ENCODE measurements around the gene FHIT.

The FHIT gene

GRCh38 chr3:60475096-60475495 lies 776.2 kb downstream of the FHIT start:
- Histone ChIP-seq H3K27me3 (ENCODE audit: insufficient read depth, low read length, poor library complexity) (no peaks in the 10 kb centered on the region), H3K4me2 (ENCODE audit: low read length) (no peak overlapping the region), H4K5ac (ENCODE audit: low read length) (no peak overlapping the region), H3K79me2 (ENCODE audit: control insufficient read depth, insufficient read depth, low read length) (no peaks in the 10 kb centered on the region), H2BK120ac (ENCODE audit: low read depth, low read length) (no peak overlapping the region), H3K4ac (ENCODE audit: low read depth, low read length) (no peak overlapping the region), H3K36me3 (ENCODE audit: control insufficient read depth, insufficient read depth, low read length) (no peaks in the 10 kb centered on the region), H3K18ac (ENCODE audit: low read length) (no peak overlapping the region), H2BK15ac (replicated peaks; ENCODE audit: low read depth) (no peak overlapping the region), H2AK5ac (ENCODE audit: low read length) (no peak overlapping the region), H3K79me1 (ENCODE audit: low read length) (no peaks in the 10 kb centered on the region), H3K9ac (ENCODE audit: low read length) (no peak overlapping the region), H3K27ac (ENCODE audit: low read depth, low read length) (no peak overlapping the region), H3K4me1 (ENCODE audit: control insufficient read depth, low read depth, low read length) (no peaks in the 10 kb centered on the region), H2BK5ac (ENCODE audit: low read length) (no peak overlapping the region), H3K4me3 (ENCODE audit: low read length) (no peak overlapping the region), H4K8ac (ENCODE audit: low read depth, low read length) (no peak overlapping the region), H3K56ac (ENCODE audit: low read length) (no peak overlapping the region), H3K23ac (ENCODE audit: low read length) (no peak overlapping the region)
- no CpG with 5 or more reads among the region's 2 CpGs for WGBS (ENCODE audit: extremely low coverage, insufficient coverage, low lambda C conversion rate)
- DNase-seq = no peak

- WGBS (ENCODE audit: extremely low coverage, insufficient coverage, low lambda C conversion rate) = no CpG with 5 or more reads among the region's 1 CpG
- H3K56ac ChIP-seq (ENCODE audit: low read length) = no peak overlapping the region
- no peak overlapping the region for H3K27ac ChIP-seq (ENCODE audit: low read depth, low read length)
- H2AK5ac ChIP-seq (ENCODE audit: low read length) = no peak overlapping the region
- no peaks in the 10 kb centered on the region for H3K36me3 ChIP-seq (ENCODE audit: control insufficient read depth, insufficient read depth, low read length)
- H3K4me2 ChIP-seq (ENCODE audit: low read length) = no peak overlapping the region
- no peaks in the 10 kb centered on the region for H3K4me1 ChIP-seq (ENCODE audit: control insufficient read depth, low read depth, low read length)
- no peaks in the 10 kb centered on the region for H3K79me2 ChIP-seq (ENCODE audit: control insufficient read depth, insufficient read depth, low read length)
- no peak overlapping the region for H2BK15ac ChIP-seq (replicated peaks; ENCODE audit: low read depth)
- no peak overlapping the region for H4K5ac ChIP-seq (ENCODE audit: low read length)
- H2BK120ac ChIP-seq (ENCODE audit: low read depth, low read length) = no peak overlapping the region
- H3K79me1 ChIP-seq (ENCODE audit: low read length) = no peaks in the 10 kb centered on the region
- no peak overlapping the region for H3K4me3 ChIP-seq (ENCODE audit: low read length)
- H3K23ac ChIP-seq (ENCODE audit: low read length) = no peak overlapping the region
- no peak overlapping the region for H3K9ac ChIP-seq (ENCODE audit: low read length)
- H2BK5ac ChIP-seq (ENCODE audit: low read length) = no peak overlapping the region
- H3K27me3 ChIP-seq (ENCODE audit: insufficient read depth, low read length, poor library complexity) = no peaks in the 10 kb centered on the region
- no peak overlapping the region for H4K8ac ChIP-seq (ENCODE audit: low read depth, low read length)
- H3K18ac ChIP-seq (ENCODE audit: low read length) = no peak overlapping the region
- H3K4ac ChIP-seq (ENCODE audit: low read depth, low read length) = no peak overlapping the region
- no peak for DNase-seq
Observed at GRCh38 chr3:60469481-60469880, 781.8 kb downstream of the FHIT start.

DNA sequence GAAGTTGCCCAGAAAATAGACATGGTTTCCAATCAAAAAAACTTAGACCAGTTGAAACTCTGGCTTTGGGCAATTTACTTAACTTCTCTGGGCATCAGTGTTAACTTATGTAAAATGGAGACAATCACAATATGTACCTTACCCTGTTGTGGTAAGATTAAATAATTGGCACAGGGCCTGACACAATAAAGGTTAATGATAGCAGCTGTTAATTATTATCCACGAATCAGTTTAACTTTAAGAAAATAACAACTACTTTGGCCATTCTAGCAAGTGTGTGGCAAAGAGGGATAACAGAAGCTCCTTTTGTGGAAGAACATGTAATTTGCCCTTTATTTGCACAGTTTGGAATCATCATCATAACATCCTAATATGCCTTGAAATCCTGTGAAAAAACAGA lies 787.6 kb downstream of the FHIT start:
- no peak overlapping the region for H3K4me3 ChIP-seq (ENCODE audit: low read length)
- no peak overlapping the region for H3K18ac ChIP-seq (ENCODE audit: low read length)
- H3K9ac ChIP-seq (ENCODE audit: low read length) = no peak overlapping the region
- no peaks in the 10 kb centered on the region for H3K79me2 ChIP-seq (ENCODE audit: control insufficient read depth, insufficient read depth, low read length)
- H3K27me3 ChIP-seq (ENCODE audit: insufficient read depth, low read length, poor library complexity) = no peaks in the 10 kb centered on the region
- no peak overlapping the region for H3K4me2 ChIP-seq (ENCODE audit: low read length)
- no peak overlapping the region for H2BK15ac ChIP-seq (replicated peaks; ENCODE audit: low read depth)
- H4K8ac ChIP-seq (ENCODE audit: low read depth, low read length) = no peak overlapping the region
- no peak overlapping the region for H2BK120ac ChIP-seq (ENCODE audit: low read depth, low read length)
- H4K5ac ChIP-seq (ENCODE audit: low read length) = no peak overlapping the region
- no CpG with 5 or more reads among the region's 1 CpG for WGBS (ENCODE audit: extremely low coverage, insufficient coverage, low lambda C conversion rate)
- no peak overlapping the region for H2AK5ac ChIP-seq (ENCODE audit: low read length)
- no peaks in the 10 kb centered on the region for H3K79me1 ChIP-seq (ENCODE audit: low read length)
- no peak overlapping the region for H3K56ac ChIP-seq (ENCODE audit: low read length)
- no peak overlapping the region for H3K4ac ChIP-seq (ENCODE audit: low read depth, low read length)
- no peak overlapping the region for H2BK5ac ChIP-seq (ENCODE audit: low read length)
- no peak overlapping the region for H3K23ac ChIP-seq (ENCODE audit: low read length)
- no peaks in the 10 kb centered on the region for H3K4me1 ChIP-seq (ENCODE audit: control insufficient read depth, low read depth, low read length)
- DNase-seq = no peak
- no peak overlapping the region for H3K27ac ChIP-seq (ENCODE audit: low read depth, low read length)
- no peaks in the 10 kb centered on the region for H3K36me3 ChIP-seq (ENCODE audit: control insufficient read depth, insufficient read depth, low read length)

GRCh38 chr3:60461267-60461666 lies 790.0 kb downstream of the FHIT start:
- H3K4me2 ChIP-seq (ENCODE audit: low read length) = no peak overlapping the region
- H3K27me3 ChIP-seq (ENCODE audit: insufficient read depth, low read length, poor library complexity) = no peaks in the 10 kb centered on the region
- H3K4me1 ChIP-seq (ENCODE audit: control insufficient read depth, low read depth, low read length) = no peaks in the 10 kb centered on the region
- no peak overlapping the region for H3K56ac ChIP-seq (ENCODE audit: low read length)
- no peak overlapping the region for H3K27ac ChIP-seq (ENCODE audit: low read depth, low read length)
- H2AK5ac ChIP-seq (ENCODE audit: low read length) = no peak overlapping the region
- no peak overlapping the region for H3K9ac ChIP-seq (ENCODE audit: low read length)
- H3K23ac ChIP-seq (ENCODE audit: low read length) = no peak overlapping the region
- no peak for DNase-seq
- no peak overlapping the region for H2BK120ac ChIP-seq (ENCODE audit: low read depth, low read length)
- no peak overlapping the region for H4K5ac ChIP-seq (ENCODE audit: low read length)
- no peak overlapping the region for H3K18ac ChIP-seq (ENCODE audit: low read length)
- H2BK5ac ChIP-seq (ENCODE audit: low read length) = no peak overlapping the region
- H3K36me3 ChIP-seq (ENCODE audit: control insufficient read depth, insufficient read depth, low read length) = no peaks in the 10 kb centered on the region
- WGBS (ENCODE audit: extremely low coverage, insufficient coverage, low lambda C conversion rate) = no CpG with 5 or more reads among the region's 4 CpGs
- H3K79me2 ChIP-seq (ENCODE audit: control insufficient read depth, insufficient read depth, low read length) = no peaks in the 10 kb centered on the region
- H2BK15ac ChIP-seq (replicated peaks; ENCODE audit: low read depth) = no peak overlapping the region
- H4K8ac ChIP-seq (ENCODE audit: low read depth, low read length) = no peak overlapping the region
- no peak overlapping the region for H3K4me3 ChIP-seq (ENCODE audit: low read length)
- no peak overlapping the region for H3K4ac ChIP-seq (ENCODE audit: low read depth, low read length)
- no peaks in the 10 kb centered on the region for H3K79me1 ChIP-seq (ENCODE audit: low read length)

- H4K8ac ChIP-seq (ENCODE audit: low read depth, low read length) = no peak overlapping the region
- H3K4me2 ChIP-seq (ENCODE audit: low read length) = no peak overlapping the region
- no peak overlapping the region for H2BK15ac ChIP-seq (replicated peaks; ENCODE audit: low read depth)
- H3K4me3 ChIP-seq (ENCODE audit: low read length) = no peak overlapping the region
- no peak for DNase-seq
- no peak overlapping the region for H3K23ac ChIP-seq (ENCODE audit: low read length)
- H3K4me1 ChIP-seq (ENCODE audit: control insufficient read depth, low read depth, low read length) = no peaks in the 10 kb centered on the region
- no peaks in the 10 kb centered on the region for H3K79me1 ChIP-seq (ENCODE audit: low read length)
- H2AK5ac ChIP-seq (ENCODE audit: low read length) = no peak overlapping the region
- no peak overlapping the region for H2BK5ac ChIP-seq (ENCODE audit: low read length)
- H3K4ac ChIP-seq (ENCODE audit: low read depth, low read length) = no peak overlapping the region
- no peaks in the 10 kb centered on the region for H3K27me3 ChIP-seq (ENCODE audit: insufficient read depth, low read length, poor library complexity)
- H4K5ac ChIP-seq (ENCODE audit: low read length) = no peak overlapping the region
- H3K56ac ChIP-seq (ENCODE audit: low read length) = no peak overlapping the region
- H2BK120ac ChIP-seq (ENCODE audit: low read depth, low read length) = no peak overlapping the region
- no peak overlapping the region for H3K9ac ChIP-seq (ENCODE audit: low read length)
- no peaks in the 10 kb centered on the region for H3K36me3 ChIP-seq (ENCODE audit: control insufficient read depth, insufficient read depth, low read length)
- H3K18ac ChIP-seq (ENCODE audit: low read length) = no peak overlapping the region
- no CpG with 5 or more reads among the region's 2 CpGs for WGBS (ENCODE audit: extremely low coverage, insufficient coverage, low lambda C conversion rate)
- H3K27ac ChIP-seq (ENCODE audit: low read depth, low read length) = no peak overlapping the region
- H3K79me2 ChIP-seq (ENCODE audit: control insufficient read depth, insufficient read depth, low read length) = no peaks in the 10 kb centered on the region
Observed at GRCh38 chr3:60456180-60456579, 795.1 kb downstream of the FHIT start.

DNA sequence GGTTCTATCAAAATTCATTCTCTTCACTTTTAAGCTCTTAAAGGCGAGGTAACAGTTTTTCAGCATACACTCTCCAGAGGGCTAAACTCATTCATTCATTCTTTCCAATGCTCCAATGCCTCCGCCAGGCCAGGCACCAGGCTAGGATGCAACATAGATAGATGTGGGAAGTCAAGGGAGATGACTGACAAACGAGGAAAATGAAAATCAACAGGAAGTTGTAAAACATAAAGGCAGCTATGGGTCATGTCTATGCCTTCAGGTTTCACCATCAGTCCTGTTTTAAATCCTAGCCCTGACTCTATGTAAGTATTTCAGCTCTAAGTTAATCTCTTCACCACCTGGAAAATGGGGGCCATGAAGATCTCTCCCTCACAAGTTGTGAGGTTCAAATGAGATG lies 797.9 kb downstream of the FHIT start:
- H3K4me3 ChIP-seq (ENCODE audit: low read length) = no peak overlapping the region
- H3K23ac ChIP-seq (ENCODE audit: low read length) = no peak overlapping the region
- WGBS (ENCODE audit: extremely low coverage, insufficient coverage, low lambda C conversion rate) = no CpG with 5 or more reads among the region's 3 CpGs
- no peak overlapping the region for H3K56ac ChIP-seq (ENCODE audit: low read length)
- no peak overlapping the region for H3K27ac ChIP-seq (ENCODE audit: low read depth, low read length)
- H3K36me3 ChIP-seq (ENCODE audit: control insufficient read depth, insufficient read depth, low read length) = no peaks in the 10 kb centered on the region
- H2BK5ac ChIP-seq (ENCODE audit: low read length) = no peak overlapping the region
- H3K9ac ChIP-seq (ENCODE audit: low read length) = no peak overlapping the region
- H2BK15ac ChIP-seq (replicated peaks; ENCODE audit: low read depth) = no peak overlapping the region
- H3K27me3 ChIP-seq (ENCODE audit: insufficient read depth, low read length, poor library complexity) = no peaks in the 10 kb centered on the region
- H2AK5ac ChIP-seq (ENCODE audit: low read length) = no peak overlapping the region
- H2BK120ac ChIP-seq (ENCODE audit: low read depth, low read length) = no peak overlapping the region
- H3K79me1 ChIP-seq (ENCODE audit: low read length) = no peaks in the 10 kb centered on the region
- H4K8ac ChIP-seq (ENCODE audit: low read depth, low read length) = no peak overlapping the region
- H3K4me2 ChIP-seq (ENCODE audit: low read length) = no peak overlapping the region
- DNase-seq = no peak
- no peaks in the 10 kb centered on the region for H3K4me1 ChIP-seq (ENCODE audit: control insufficient read depth, low read depth, low read length)
- no peak overlapping the region for H3K4ac ChIP-seq (ENCODE audit: low read depth, low read length)
- H4K5ac ChIP-seq (ENCODE audit: low read length) = no peak overlapping the region
- H3K79me2 ChIP-seq (ENCODE audit: control insufficient read depth, insufficient read depth, low read length) = no peaks in the 10 kb centered on the region
- H3K18ac ChIP-seq (ENCODE audit: low read length) = no peak overlapping the region
